H1 (cell line): ENCODE results near the gene INPP5A. TPM values are rescaled to one million over a fixed set of nuclear protein-coding genes. Genes with fewer than 3 reads are reported as not detected.

Source experiments
- POLR2AphosphoS5 ChIP-seq: IDR thresholded peaks from 2 replicates; pipeline ENCODE4 v1.6.1; 2011; ENCODE audit warnings: low read depth, low read length
- SP4 ChIP-seq: IDR thresholded peaks from 2 replicates; pipeline ENCODE4 v1.6.1; 2012; ENCODE audit warnings: low read length, inconsistent platforms
- polyA plus RNA-seq, 7 experiments: library from polyadenylated mRNA; depleted of rRNA in 3 of 7; stranded (reverse) in 5 of 7; unstranded in 2 of 7; fragments of >200 nt in 5 of 7; fragments of 200-250 nt in 2 of 7; gene quantifications; 1 replicate in 5 of 7; 2 replicates in 1 of 7; 4 replicates in 1 of 7; pipeline versions ENCODE4 v1.2.1 to v1.2.3, GENCODE V29; 2011 to 2013; ENCODE audit warnings: missing spikeins in 2 of 7, mixed read lengths in 2 of 7
- total RNA-seq: library from RNA; stranded (reverse); fragmentation: NEBNext Ultra II Directional; extraction: Animal tissue kit (Norgen Biotek cat#: 25700); gene quantifications from 2 replicates; pipeline ENCODE4 v1.2.1, GENCODE V29; 2021
- TF ChIP-seq, protein P1 (sequence below): IDR thresholded peaks from 2 replicates; pipeline ENCODE4 v1.6.1; 2011; ENCODE audit warnings: low read length, improper control_type of control experiment

Gene INPP5A
- total and polyA plus RNA-seq, 2 of the 8 experiments (the other 6 are each of a cell fraction or from before 2014, with no cell fraction given), result 19.7 to 27.5 TPM

DNA sequence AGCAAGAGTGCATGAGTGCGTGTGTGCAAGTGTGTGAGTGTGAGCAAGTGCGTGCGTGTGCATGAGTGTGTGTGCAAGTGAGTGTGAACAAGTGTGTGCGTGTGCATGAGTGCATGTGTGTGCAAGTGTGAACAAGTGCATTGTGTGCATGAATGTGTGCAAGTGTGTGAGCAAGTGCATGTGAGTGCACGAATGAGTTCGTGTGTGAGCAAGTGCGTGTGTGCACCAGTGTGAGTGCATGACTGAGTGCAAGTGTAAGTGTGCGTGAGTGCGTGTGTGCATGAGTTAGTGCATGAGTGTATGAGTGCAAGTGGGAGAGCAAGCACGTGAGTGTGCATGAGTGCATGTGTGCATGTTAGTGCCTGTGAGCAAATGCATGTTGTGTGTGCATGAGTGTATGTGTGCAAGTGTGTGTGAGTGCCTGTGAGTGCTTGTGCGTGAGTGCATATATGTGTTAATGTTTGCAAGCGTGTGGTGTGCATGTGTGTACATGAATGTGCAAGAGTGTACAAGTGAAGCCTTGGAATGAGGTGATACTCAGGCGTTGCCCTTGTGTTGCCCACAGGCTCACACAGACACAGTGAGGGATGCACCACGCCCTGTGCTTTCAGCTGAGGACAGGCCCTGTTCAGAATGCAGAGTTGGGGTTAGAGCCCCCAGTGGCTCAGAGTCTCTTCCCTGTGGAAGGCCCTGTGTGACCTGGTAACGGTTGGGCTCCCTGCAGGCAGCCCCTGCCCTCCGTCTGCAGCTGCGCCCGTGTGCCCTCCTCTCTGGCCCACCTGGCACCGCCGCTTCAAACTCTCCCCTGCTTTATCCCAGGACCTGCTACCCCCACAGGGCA lies 151.2 kb downstream of the INPP5A start (continued):
- TF ChIP-seq, protein P1, sequence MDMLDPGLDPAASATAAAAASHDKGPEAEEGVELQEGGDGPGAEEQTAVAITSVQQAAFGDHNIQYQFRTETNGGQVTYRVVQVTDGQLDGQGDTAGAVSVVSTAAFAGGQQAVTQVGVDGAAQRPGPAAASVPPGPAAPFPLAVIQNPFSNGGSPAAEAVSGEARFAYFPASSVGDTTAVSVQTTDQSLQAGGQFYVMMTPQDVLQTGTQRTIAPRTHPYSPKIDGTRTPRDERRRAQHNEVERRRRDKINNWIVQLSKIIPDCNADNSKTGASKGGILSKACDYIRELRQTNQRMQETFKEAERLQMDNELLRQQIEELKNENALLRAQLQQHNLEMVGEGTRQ, result no peak
- TF ChIP-seq SP4 (no peak), POLR2AphosphoS5 (no peak)
